ENCODE measurements around the gene MEGF10. TPM values are rescaled to one million over a fixed set of nuclear protein-coding genes. Genes with fewer than 3 reads are reported as not detected.

Gene MEGF10
- polyA plus RNA-seq, 1 donor, result 43.1 TPM

- no peak for DNase-seq
Measured at GRCh38 chr5:127412698-127413097, 122.1 kb downstream of the MEGF10 start.

- no peak for DNase-seq
Measured at GRCh38 chr5:127415034-127415433, 124.4 kb downstream of the MEGF10 start.

GRCh38 chr5:127416906-127417305 is 126.3 kb downstream of the MEGF10 start:
- no peak for DNase-seq

- DNase-seq, result no peak
Measured at GRCh38 chr5:127417528-127417927, 126.9 kb downstream of the MEGF10 start.

- no peak for DNase-seq
Measured at GRCh38 chr5:127418367-127418766, 127.8 kb downstream of the MEGF10 start.

- DNase-seq, result no peak
Measured at GRCh38 chr5:127418974-127419682, 128.5 kb downstream of the MEGF10 start.

- DNase-seq, result no peak
Measured at GRCh38 chr5:127419683-127420257, 129.2 kb downstream of the MEGF10 start.

- no peak for DNase-seq
Measured at GRCh38 chr5:127420758-127421157, 130.2 kb downstream of the MEGF10 start.

- no peak for DNase-seq
Measured at GRCh38 chr5:127421471-127421870, 130.9 kb downstream of the MEGF10 start.

GRCh38 chr5:127423173-127423798 is 132.7 kb downstream of the MEGF10 start:
- DNase-seq, result no peak

- DNase-seq, result no peak
Measured at GRCh38 chr5:127425037-127425436, 134.4 kb downstream of the MEGF10 start.

- DNase-seq, result no peak
Measured at GRCh38 chr5:127425868-127426267, 135.3 kb downstream of the MEGF10 start.

GRCh38 chr5:127426661-127427060 is 136.1 kb downstream of the MEGF10 start:
- DNase-seq, result no peak

GRCh38 chr5:127428276-127428675 is 137.7 kb downstream of the MEGF10 start:
- DNase-seq, result no peak

GRCh38 chr5:127428748-127429147 is 138.2 kb downstream of the MEGF10 start:
- DNase-seq, result no peak

GRCh38 chr5:127429928-127430327 is 139.3 kb downstream of the MEGF10 start:
- no peak for DNase-seq

- no peak for DNase-seq
Measured at GRCh38 chr5:127430627-127431026, 140.0 kb downstream of the MEGF10 start.

GRCh38 chr5:127431977-127432585 is 141.5 kb downstream of the MEGF10 start:
- no peak for DNase-seq

- DNase-seq, result no peak
Measured at GRCh38 chr5:127433526-127433925, 142.9 kb downstream of the MEGF10 start.

- DNase-seq, result no peak
Measured at GRCh38 chr5:127434588-127434987, 144.0 kb downstream of the MEGF10 start.

GRCh38 chr5:127435821-127436220 is 145.2 kb downstream of the MEGF10 start:
- no peak for DNase-seq

GRCh38 chr5:127439644-127440043 is 149.0 kb downstream of the MEGF10 start:
- no peak for DNase-seq

GRCh38 chr5:127440831-127441230 is 150.2 kb downstream of the MEGF10 start:
- no peak for DNase-seq

All from hindlimb muscle (tissue), 1 donor.